ENCODE measurements around the gene MCRIP1. TPM values are rescaled to one million over a fixed set of nuclear protein-coding genes. Genes with fewer than 3 reads are reported as not detected.

Gene MCRIP1
- polyA plus RNA-seq, 1 donor = 119 TPM

GRCh38 chr17:81819708-81820107 is 13.4 kb downstream of the MCRIP1 start:
- DNase-seq (ENCODE audit: low read depth) = no peak

GRCh38 chr17:81817758-81818147 is 15.3 kb downstream of the MCRIP1 start:
- no peak for DNase-seq (ENCODE audit: low read depth)

- no peak for DNase-seq (ENCODE audit: low read depth)
These were observed 17.5 kb downstream of the MCRIP1 start for GRCh38 chr17:81815646-81815986.

GRCh38 chr17:81814748-81815645 is 18.1 kb downstream of the MCRIP1 start:
- no peak for DNase-seq (ENCODE audit: low read depth)

- DNase-seq (ENCODE audit: low read depth) = no peak
These were observed 19.0 kb downstream of the MCRIP1 start for GRCh38 chr17:81813861-81814683.

GRCh38 chr17:81813371-81813684 is 19.8 kb downstream of the MCRIP1 start:
- no peak for DNase-seq (ENCODE audit: low read depth)

GRCh38 chr17:81812571-81813370 is 20.3 kb downstream of the MCRIP1 start:
- DNase-seq (ENCODE audit: low read depth) = no peak

GRCh38 chr17:81811705-81812570 is 21.2 kb downstream of the MCRIP1 start:
- no peak for DNase-seq (ENCODE audit: low read depth)

- DNase-seq (ENCODE audit: low read depth) = no peak
These were observed 22.0 kb downstream of the MCRIP1 start for GRCh38 chr17:81810892-81811704.

- DNase-seq (ENCODE audit: low read depth) = no peak
These were observed 22.6 kb downstream of the MCRIP1 start for GRCh38 chr17:81810476-81810875.

- no peak for DNase-seq (ENCODE audit: low read depth)
These were observed 23.5 kb downstream of the MCRIP1 start for GRCh38 chr17:81809556-81809998.

GRCh38 chr17:81808778-81809555 is 24.1 kb downstream of the MCRIP1 start:
- no peak for DNase-seq (ENCODE audit: low read depth)

GRCh38 chr17:81807839-81808238 is 25.3 kb downstream of the MCRIP1 start:
- DNase-seq (ENCODE audit: low read depth) = no peak

GRCh38 chr17:81807210-81807719 is 25.8 kb downstream of the MCRIP1 start:
- no peak for DNase-seq (ENCODE audit: low read depth)

GRCh38 chr17:81806461-81807209 is 26.5 kb downstream of the MCRIP1 start:
- no peak for DNase-seq (ENCODE audit: low read depth)

- DNase-seq (ENCODE audit: low read depth) = no peak
These were observed 27.2 kb downstream of the MCRIP1 start for GRCh38 chr17:81805707-81806460.

- DNase-seq (ENCODE audit: low read depth) = no peak
These were observed 28.3 kb downstream of the MCRIP1 start for GRCh38 chr17:81804559-81805399.
